Activated CD8-positive, alpha-beta memory T cell treated with anti-CD3 and anti-CD28 coated beads for 36 hours (primary cell): ENCODE data around the gene MTG1. TPM values are rescaled to one million over a fixed set of nuclear protein-coding genes. Genes with fewer than 3 reads are reported as not detected.
"Not testable (repeated sequence)": the region's sequence is repeated elsewhere in the genome, so short reads cannot be mapped to it uniquely, and the experiment has no call there.

Source experiments
- CTCF ChIA-PET: fragments of 350-600 bp; sonication (Branson Sonifier 250); formaldehyde crosslinking; loops from one replicate; lab custom pipeline; 2021; ENCODE audit warnings: antibody characterized with exemption; lab: Charles Lee
- POLR2A ChIA-PET: fragments of 350-600 bp; sonication (Branson Sonifier 250); formaldehyde crosslinking; loops from one replicate; lab custom pipeline; 2021; ENCODE audit warnings: antibody characterized with exemption; lab: Charles Lee
- total RNA-seq, 2 experiments: library from RNA; stranded (reverse); gene quantifications; one replicate each; pipeline ENCODE4 v1.2.3, GENCODE V29; 2021

Gene MTG1
- total RNA-seq, 2 experiments from 2014 or later, result 54.2 to 54.7 TPM

GRCh38 chr10:133405844-133406527 lies 12.0 kb downstream of the MTG1 start:
- ChIA-PET POLR2A (no interaction called here), CTCF (no interaction called here)

- POLR2A ChIA-PET, result no interaction called here
- CTCF ChIA-PET, result no interaction called here
These were observed 17.8 kb downstream of the MTG1 start for GRCh38 chr10:133411523-133412380.

DNA sequence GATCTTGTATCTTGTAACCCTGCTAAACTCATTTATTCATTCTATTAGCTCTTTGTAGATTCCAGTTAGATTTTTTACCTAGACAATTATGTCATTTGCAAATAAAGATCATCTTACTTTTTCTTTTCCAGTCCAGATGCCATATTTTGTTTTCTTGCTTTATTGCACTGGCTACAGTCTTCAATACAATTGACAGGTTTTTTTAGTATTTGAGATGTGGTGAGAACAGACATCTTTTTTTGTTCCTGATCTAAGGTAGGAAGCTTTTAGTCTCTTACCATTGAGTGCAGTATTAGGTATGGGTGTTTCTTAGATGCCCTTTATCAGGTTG lies 18.4 kb downstream of the MTG1 start:
- ChIA-PET CTCF (no interaction called here), POLR2A (no interaction called here)

- POLR2A ChIA-PET, CTCF ChIA-PET: not testable (repeated sequence)
These were observed 20.4 kb downstream of the MTG1 start for GRCh38 chr10:133414401-133414800.

DNA sequence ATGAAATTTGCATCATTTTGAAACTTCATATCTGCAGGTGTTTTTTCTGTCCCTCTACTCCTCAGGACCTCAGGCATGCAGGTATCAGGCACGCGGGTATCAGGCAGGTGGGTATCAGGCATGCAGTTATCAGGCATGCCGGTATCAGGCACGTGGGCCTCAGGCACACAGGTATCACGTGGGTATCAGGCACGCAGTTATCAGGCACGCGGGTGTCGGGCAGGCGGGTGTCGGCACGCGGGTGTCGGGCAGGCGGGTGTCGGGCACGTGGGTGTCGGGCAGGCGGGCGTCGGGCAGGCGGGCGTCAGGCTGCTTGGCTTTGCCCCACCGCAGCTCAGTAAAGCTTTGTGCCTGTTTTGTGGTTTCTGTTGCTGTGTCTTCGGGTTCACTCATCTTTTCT lies 21.8 kb downstream of the MTG1 start:
- ChIA-PET POLR2A (no interaction called here), CTCF (no interaction called here)

GRCh38 chr10:133418289-133418993 lies 24.5 kb downstream of the MTG1 start:
- POLR2A ChIA-PET, result no interaction called here
- CTCF ChIA-PET, result no interaction called here

DNA sequence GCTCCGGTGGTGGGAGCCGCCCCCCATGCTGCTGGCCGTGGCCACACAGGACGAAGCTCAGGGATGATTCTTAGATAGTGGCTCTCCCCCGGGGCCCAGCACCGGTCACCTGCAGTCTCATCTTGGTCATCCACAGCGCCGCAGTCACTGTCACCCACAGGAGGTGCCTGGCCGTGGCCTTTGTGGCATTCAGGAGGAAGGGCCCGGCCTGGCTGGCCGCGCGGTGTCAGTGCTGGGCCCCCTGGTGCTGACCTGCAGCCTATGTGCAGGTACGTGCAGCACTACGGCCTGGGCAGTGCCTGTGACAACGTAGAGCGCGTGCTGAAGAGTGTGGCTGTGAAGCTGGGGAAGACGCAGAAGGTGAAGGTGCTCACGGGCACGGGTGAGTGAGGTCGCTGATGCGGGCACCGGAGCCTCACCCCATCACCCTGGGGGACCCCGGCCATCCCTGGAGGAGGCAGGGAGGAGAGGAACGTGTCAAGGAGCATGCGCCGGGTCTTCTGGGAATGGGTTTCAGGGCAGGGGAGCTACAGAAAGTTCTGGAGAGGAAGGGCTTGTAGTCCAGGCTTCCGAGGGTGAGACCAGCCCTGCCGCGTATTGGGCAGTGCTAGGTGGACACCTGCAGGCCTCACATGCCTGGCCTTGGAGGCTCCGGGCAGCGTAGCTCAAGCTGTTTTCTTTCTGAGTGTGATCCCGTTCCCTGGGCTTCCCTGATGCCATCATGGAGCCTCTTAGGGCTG lies 25.4 kb downstream of the MTG1 start:
- CTCF ChIA-PET, result no interaction called here
- POLR2A ChIA-PET, result no interaction called here

GRCh38 chr10:133420028-133420427 lies 26.1 kb downstream of the MTG1 start:
- ChIA-PET CTCF (no interaction called here), POLR2A (no interaction called here)

DNA sequence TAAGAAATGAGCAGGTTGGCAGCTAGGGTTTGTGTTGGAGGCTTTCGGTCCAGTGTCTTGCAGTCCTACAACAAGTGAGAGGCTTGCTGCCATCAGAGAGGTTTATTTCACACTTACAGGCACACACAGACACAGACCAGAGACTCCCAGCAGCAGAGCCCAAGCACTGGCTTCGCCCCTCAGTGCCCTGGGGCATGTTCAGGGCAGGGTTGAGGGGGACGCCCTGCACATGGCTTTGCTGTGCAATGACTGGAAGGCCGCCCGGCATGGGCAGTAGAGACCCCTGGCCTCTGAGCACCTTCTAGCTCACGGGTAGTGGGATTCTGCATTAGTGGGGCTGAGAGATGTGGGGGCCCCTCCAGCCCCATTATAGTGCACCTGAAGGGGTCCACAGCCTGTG lies 26.6 kb downstream of the MTG1 start:
- CTCF ChIA-PET, result interaction anchor here (1.5 kb wide), 1 partner anchor 17 kb away, joined by 4 read pairs; no protein-coding TSS in a partner anchor
- POLR2A ChIA-PET, result no interaction called here

- ChIA-PET CTCF (interaction anchor here (0.5 to 1.5 kb wide), 2 partner anchors 16 to 91 kb away, joined by 4 read pairs; no protein-coding TSS in a partner anchor), POLR2A (interaction anchor here (0.5 kb wide), 1 partner anchor 60 kb away, joined by 4 read pairs; no protein-coding TSS in a partner anchor)
These were observed 27.6 kb downstream of the MTG1 start for GRCh38 chr10:133421336-133422222.

GRCh38 chr10:133422223-133422806 lies 28.4 kb downstream of the MTG1 start:
- POLR2A ChIA-PET, result no interaction called here
- CTCF ChIA-PET, result no interaction called here

DNA sequence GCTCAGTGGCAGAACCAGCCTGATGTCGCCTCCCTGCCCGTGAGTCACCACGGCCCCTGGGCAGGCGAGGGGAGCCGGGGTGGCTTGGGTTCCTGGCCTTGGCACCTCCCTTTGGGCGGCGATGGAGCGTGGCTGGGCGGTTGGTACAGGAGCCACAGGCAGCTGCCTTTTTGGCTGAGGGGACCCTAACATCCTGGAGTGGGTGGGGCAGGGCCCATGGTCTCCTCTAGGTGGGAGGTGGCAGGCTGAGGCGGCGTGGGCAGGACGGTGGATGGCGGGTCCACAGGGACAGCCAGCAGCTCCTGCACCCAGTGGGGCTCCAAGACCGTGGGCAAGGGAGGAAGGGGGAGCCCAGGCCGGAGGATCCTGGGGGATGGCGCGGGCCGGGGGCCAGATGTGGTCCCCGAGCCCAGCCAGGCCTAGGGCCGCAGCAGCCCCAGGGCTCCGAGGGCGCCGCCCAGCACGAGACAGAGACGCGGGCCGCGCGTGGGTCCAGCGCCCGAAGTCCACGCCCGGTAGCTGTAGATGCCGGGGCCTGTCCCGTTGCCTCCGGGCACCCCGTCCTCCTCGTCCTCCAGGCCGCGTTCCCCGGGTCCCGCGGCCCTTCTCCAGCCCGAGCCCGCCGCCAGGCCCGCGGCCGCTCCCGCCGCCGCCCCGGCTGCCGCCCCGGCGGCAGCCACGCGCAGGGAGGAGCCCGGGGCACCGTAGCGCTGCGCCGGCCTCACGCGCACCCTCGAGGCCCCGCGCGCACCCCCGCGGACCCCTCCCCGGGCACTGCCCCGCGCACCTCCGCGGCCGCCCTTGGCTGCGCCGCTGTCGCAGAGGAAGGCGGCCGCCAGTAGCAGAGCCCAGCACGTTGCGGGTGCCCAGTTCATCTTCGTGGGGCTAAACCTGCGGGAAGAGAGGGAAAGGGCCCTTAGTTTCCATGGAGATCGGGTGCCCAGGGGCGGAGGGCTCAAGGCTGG lies 29.1 kb downstream of the MTG1 start:
- POLR2A ChIA-PET, result interaction anchor here (0.8 kb wide), 1 partner anchor 156 kb away, joined by 3 read pairs; no protein-coding TSS in a partner anchor
- CTCF ChIA-PET, result no interaction called here

- CTCF ChIA-PET, result not testable (repeated sequence)
- POLR2A ChIA-PET, result interaction anchor here (0.6 kb wide), 1 partner anchor 68 kb away, joined by 5 read pairs; no protein-coding TSS in a partner anchor
These were observed 30.1 kb downstream of the MTG1 start for GRCh38 chr10:133424102-133424501.

- POLR2A ChIA-PET, CTCF ChIA-PET: not testable (repeated sequence)
These were observed 30.6 kb downstream of the MTG1 start, which contains the start of gene SPRN for GRCh38 chr10:133424601-133425000. Gene SPRN (minus strand): TSS chr10:133424625. CDS start chr10:133423681, 944 bp downstream.

GRCh38 chr10:133429571-133429970 lies 35.6 kb downstream of the MTG1 start:
- POLR2A ChIA-PET, CTCF ChIA-PET: not testable (repeated sequence)

GRCh38 chr10:133431888-133432613 lies 38.1 kb downstream of the MTG1 start:
- POLR2A ChIA-PET, CTCF ChIA-PET: not testable (repeated sequence)
